ENCODE data around the gene WNT3A.

WNT3A gene

GRCh38 chr1:228073061-228073856 lies 66.5 kb downstream of the WNT3A start:
- TF ChIP-seq, protein P1, sequence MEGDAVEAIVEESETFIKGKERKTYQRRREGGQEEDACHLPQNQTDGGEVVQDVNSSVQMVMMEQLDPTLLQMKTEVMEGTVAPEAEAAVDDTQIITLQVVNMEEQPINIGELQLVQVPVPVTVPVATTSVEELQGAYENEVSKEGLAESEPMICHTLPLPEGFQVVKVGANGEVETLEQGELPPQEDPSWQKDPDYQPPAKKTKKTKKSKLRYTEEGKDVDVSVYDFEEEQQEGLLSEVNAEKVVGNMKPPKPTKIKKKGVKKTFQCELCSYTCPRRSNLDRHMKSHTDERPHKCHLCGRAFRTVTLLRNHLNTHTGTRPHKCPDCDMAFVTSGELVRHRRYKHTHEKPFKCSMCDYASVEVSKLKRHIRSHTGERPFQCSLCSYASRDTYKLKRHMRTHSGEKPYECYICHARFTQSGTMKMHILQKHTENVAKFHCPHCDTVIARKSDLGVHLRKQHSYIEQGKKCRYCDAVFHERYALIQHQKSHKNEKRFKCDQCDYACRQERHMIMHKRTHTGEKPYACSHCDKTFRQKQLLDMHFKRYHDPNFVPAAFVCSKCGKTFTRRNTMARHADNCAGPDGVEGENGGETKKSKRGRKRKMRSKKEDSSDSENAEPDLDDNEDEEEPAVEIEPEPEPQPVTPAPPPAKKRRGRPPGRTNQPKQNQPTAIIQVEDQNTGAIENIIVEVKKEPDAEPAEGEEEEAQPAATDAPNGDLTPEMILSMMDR (IDR thresholded peaks at IDR 0.05; ENCODE audit: control extremely low read depth, extremely low read depth, low read depth, missing control alignments) = no peak
- ChIA-PET CTCF (interaction anchor here (1.1 to 1.4 kb wide), 2 partner anchors 15 to 69 kb away, joined by 3 to 7 read pairs; no protein-coding TSS in a partner anchor), POLR2A (no interaction called here)
- DNase-seq (ENCODE audit: extremely low spot score) = no peak

DNA sequence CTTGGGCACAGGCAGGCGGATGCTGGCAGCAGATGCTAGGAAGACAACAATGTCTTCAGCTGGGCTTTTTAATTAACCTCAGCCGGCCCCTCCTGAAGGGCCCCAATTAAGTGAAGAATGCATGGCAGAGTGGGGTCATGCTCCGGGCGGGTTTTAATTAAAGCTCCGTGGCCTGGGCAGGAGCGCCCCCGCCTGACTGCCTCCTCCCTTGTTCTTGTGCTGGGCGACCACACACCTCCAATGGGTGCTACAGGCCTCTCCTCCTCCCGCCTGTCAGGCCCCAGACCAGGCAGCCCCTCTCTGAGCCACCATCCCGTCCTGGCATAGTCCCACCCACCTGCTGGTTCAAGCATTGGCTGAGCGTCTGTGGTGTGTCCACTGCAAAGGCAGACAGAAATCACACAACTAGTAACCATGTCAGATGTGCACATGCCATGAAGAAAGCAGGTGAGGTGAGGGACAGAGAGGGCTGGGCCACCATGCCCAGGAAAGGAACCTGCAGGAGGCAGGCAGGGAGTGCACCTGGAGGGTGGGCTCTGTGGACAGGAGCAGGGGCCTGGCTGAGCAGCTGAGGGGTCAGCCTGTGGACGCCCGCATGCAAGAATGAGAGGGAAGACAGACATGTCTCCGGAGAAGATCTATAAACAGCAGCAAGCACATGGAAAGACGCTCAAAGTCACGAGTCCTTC lies 67.2 kb downstream of the WNT3A start:
- ChIA-PET POLR2A (no interaction called here), CTCF (interaction anchor here (1.1 to 1.4 kb wide), 2 partner anchors 16 to 70 kb away, joined by 3 to 7 read pairs; no protein-coding TSS in a partner anchor)
- no peak for DNase-seq (ENCODE audit: extremely low spot score)
- TF ChIP-seq, protein P1 (IDR thresholded peaks at IDR 0.05; ENCODE audit: control extremely low read depth, extremely low read depth, low read depth, missing control alignments) = no peak

DNA sequence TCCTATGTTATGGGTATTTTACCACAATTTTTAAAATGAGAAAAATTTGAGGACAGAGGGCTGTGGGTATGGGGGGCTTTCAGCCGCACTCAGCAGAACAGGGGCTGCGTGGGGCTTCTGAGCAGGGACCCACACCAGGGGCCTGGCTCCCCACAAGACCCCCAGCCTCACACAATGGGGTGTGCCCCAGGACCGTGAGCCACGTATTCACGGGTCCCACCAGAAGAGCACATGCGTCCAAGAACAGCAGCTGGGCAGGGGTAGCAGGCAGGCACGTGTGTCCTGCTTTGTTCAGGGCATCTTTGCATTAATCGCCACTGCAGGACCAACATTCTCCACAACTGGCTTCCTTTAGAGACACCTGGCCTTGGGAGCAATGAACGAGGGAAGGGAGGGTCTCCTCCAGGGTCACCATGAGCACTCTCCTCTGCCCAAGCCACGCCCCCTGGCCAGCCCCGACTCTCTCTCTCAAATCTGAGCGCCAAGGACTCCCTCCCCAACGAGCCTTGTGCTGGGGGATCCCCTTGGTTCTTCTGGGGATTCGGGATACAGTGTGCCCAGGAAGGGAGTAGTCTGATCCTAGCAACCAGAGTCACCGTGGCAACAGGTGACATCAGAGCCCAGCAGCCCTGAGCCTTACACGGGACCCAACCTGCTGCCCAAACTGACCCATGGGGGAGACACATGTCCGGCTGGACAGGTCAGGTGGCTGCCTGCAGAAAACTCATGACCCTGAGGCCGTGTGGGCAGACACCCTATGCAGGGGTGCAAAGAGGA lies 68.3 kb downstream of the WNT3A start:
- DNase-seq (ENCODE audit: extremely low spot score) = no peak
- CTCF ChIA-PET = no interaction called here
- TF ChIP-seq, protein P1 (IDR thresholded peaks at IDR 0.05; ENCODE audit: control extremely low read depth, extremely low read depth, low read depth, missing control alignments) = no peak
- POLR2A ChIA-PET = no interaction called here

DNA sequence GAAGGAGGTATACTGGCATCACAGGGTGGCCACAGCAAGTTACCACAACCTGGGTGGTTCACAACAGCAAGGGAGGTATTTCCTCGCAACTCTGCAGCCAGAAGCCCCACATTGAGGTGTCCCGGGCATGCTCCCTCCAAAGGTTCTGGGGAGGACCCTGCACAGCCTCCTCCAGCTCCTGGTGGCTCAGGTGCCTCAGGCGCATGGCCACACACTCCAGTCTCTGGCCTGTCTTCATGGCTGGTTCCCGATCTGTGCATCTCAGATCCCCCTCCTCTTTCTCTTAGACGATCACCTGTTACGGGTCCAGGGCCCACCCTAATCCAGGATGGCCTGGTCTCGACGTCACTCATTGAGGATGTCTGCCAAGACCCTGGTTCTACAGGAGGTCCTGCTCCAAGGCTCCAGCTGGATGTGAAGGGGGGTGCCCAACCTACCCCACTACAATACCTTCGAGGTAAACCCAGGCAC lies 69.0 kb downstream of the WNT3A start:
- CTCF ChIA-PET = no interaction called here
- no peak for DNase-seq (ENCODE audit: extremely low spot score)
- TF ChIP-seq, protein P1 (IDR thresholded peaks at IDR 0.05; ENCODE audit: control extremely low read depth, extremely low read depth, low read depth, missing control alignments) = no peak
- POLR2A ChIA-PET = no interaction called here

GRCh38 chr1:228076796-228077430 lies 70.1 kb downstream of the WNT3A start:
- ChIA-PET POLR2A (interaction anchor here (0.6 kb wide), 1 partner anchor 414 kb away, joined by 3 read pairs; no protein-coding TSS in a partner anchor), CTCF (interaction anchor here (1.8 kb wide), 1 partner anchor 77 kb away, joined by 6 read pairs; no protein-coding TSS in a partner anchor)
- no peak for DNase-seq (ENCODE audit: extremely low spot score)
- TF ChIP-seq, protein P1 (IDR thresholded peaks at IDR 0.05; ENCODE audit: control extremely low read depth, extremely low read depth, low read depth, missing control alignments) = no peak

Measured in GM10248 (cell line).